ENCODE data around the gene ROCK2.

The ROCK2 gene

GRCh38 chr2:11132036-11132671 is 212.3 kb downstream of the ROCK2 start:
- no peak for DNase-seq (ENCODE audit: extremely low spot score)
- POLR2A ChIA-PET: interaction anchor here (0.6 kb wide), 1 partner anchor 478 kb away, joined by 4 read pairs; no protein-coding TSS in a partner anchor
- TF ChIP-seq CTCF (IDR thresholded peaks at IDR 0.05; ENCODE audit: control extremely low read depth, extremely low read depth, low read depth, missing control alignments): no peak
- CTCF ChIA-PET: interaction anchor here (0.7 to 8.6 kb wide), 54 partner anchors 12 to 648 kb away, joined by 3 to 207 read pairs (median 5); partner anchors contain the start of genes E2F6 and ROCK2

- ChIA-PET POLR2A (interaction anchor here (0.6 kb wide), 1 partner anchor 477 kb away, joined by 4 read pairs; no protein-coding TSS in a partner anchor), CTCF (interaction anchor here (0.9 to 8.6 kb wide), 30 partner anchors 11 to 550 kb away, joined by 3 to 207 read pairs (median 6); partner anchors contain the start of genes E2F6 and ROCK2)
- no peak for DNase-seq (ENCODE audit: extremely low spot score)
- TF ChIP-seq CTCF (IDR thresholded peaks at IDR 0.05; ENCODE audit: control extremely low read depth, extremely low read depth, low read depth, missing control alignments): no peak
These were observed 213.1 kb downstream of the ROCK2 start for GRCh38 chr2:11131166-11131920.
